Heart left ventricle (tissue), 16 donors: Measurements from ENCODE around the gene U2SURP. TPM values are rescaled to one million over a fixed set of nuclear protein-coding genes. Genes with fewer than 3 reads are reported as not detected.

Experiments
- ATAC-seq, 4 donors: fragments of 200-7000 bp; cut with Tn5 transposase; one replicate each; pipeline ENCODE4 v1.9.1; 2020 to 2022; ENCODE audit warnings: moderate library complexity in 4 of 4, mild to moderate bottlenecking in 3 of 4, moderate number of reproducible peaks in 1 of 4
- DNase-seq, 5 donors: peaks; one replicate each; pipeline ENCODE4 v3.0.0-alpha.2; 2020
- H3K27ac ChIP-seq, 12 donors: fragments of 200-600 bp; sonication (generic) in 4 of 12; one replicate each; pipeline versions ENCODE4 v1.5.0 to v1.8.0; 2016 to 2022; ENCODE audit warnings: mild to moderate bottlenecking in 2 of 12
- H3K27me3 ChIP-seq, 9 donors: fragments of 200-600 bp; sonication (generic) in 2 of 9; one replicate each; pipeline versions ENCODE4 v1.5.1 to v1.8.0; 2016 to 2022; ENCODE audit warnings: mild to moderate bottlenecking in 3 of 9
- H3K36me3 ChIP-seq, 9 donors: fragments of 200-600 bp; sonication (generic) in 2 of 9; one replicate each; pipeline versions ENCODE4 v1.5.0 to v1.8.0; 2018 to 2022; ENCODE audit warnings: mild to moderate bottlenecking in 2 of 9
- H3K4me1 ChIP-seq, 12 donors: fragments of 200-600 bp; sonication (generic) in 4 of 12; one replicate each; pipeline versions ENCODE4 v1.5.0 to v1.8.0; 2016 to 2022; ENCODE audit warnings: mild to moderate bottlenecking in 3 of 12
- H3K4me3 ChIP-seq, 12 donors: fragments of 200-600 bp; sonication (generic) in 4 of 12; one replicate each; pipeline versions ENCODE4 v1.5.0 to v1.8.0; 2017 to 2022; ENCODE audit warnings: mild to moderate bottlenecking in 9 of 12, moderate library complexity in 4 of 12
- H3K9me3 ChIP-seq, 12 donors: fragments of 200-600 bp; sonication (generic) in 4 of 12; one replicate each; pipeline versions ENCODE4 v1.5.0 to v1.8.0; 2016 to 2022; ENCODE audit warnings: mild to moderate bottlenecking in 1 of 12
- POLR2A ChIP-seq, 2 donors: fragments of 450-650 bp; IDR thresholded peaks; one replicate each; pipeline ENCODE4 v1.6.1; 2017; ENCODE audit warnings: antibody characterized with exemption in 2 of 2, mild to moderate bottlenecking in 2 of 2, moderate library complexity in 2 of 2
- WGBS, 4 donors: extraction: QIAGEN DNeasy Blood & Tissue Kit in 2 of 4; methylation state at CpG; one replicate each; pipeline versions ENCODE4 v1.1.5 to v1.1.7; 2013 to 2018; 5-methylcytosine and 5-hydroxymethylcytosine counted together
- intact Hi-C, 10 donors: fragments of 100-400 bp; cut with DNase I; formaldehyde crosslinking; loops; one replicate each; pipeline versions ENCODE4 v1.11.1 to v1.14.2; 2022
- polyA plus RNA-seq, 2 donors: library from polyadenylated mRNA; stranded (reverse); fragments of 200-250 nt; gene quantifications; one replicate each; pipeline ENCODE4 v1.2.3, GENCODE V29; 2013
- total RNA-seq, 9 donors: library from RNA; depleted of rRNA in 2 of 9; stranded (reverse); fragments of >200 nt in 2 of 9; fragmentation: NEBNext Ultra II Directional in 3 of 9; extraction: Animal tissue kit (Norgen Biotek cat#: 25700) in 3 of 9; gene quantifications; one replicate each; pipeline versions ENCODE4 v1.1.0 to v1.2.4, GENCODE V29; 2016 to 2023
- TF ChIP-seq, protein P1 (sequence below), 12 donors: fragments of 200-600 bp; sonication (generic) in 4 of 12; IDR thresholded peaks; one replicate each; pipeline versions ENCODE4 v1.5.0 to v1.8.0; 2018 to 2022; ENCODE audit warnings: antibody characterized with exemption in 12 of 12, mild to moderate bottlenecking in 5 of 12
- donor health status: ischemic (EF 13 %, LVEDD 7.1; RV severe dilation, severe dysfunction).
- donor health status: healthy with polysubstance abuse.
- donor health status: DM: no; HTN: yes; CAD: no.
- donor health status: DM: no; HTN: no; CAD: no.
- donor health status: ischemic (EF 25% LVEDD 6.9; RV normal size, moderate dysfunction).
- donor health status: ischemic (EF 25% LVEDD 5.7; RV mildly dilated, moderate dysfunction).
- donor health status: healthy.
- donor health status: DM: yes; HTN: yes; CAD: no.
- donor health status: ischemic (EF 35%, LVEDD 5.7; RV mildly dilated, moderate dysfunction).
- donor health status: nonischemic (EF 11% LVEDD 7.7; RV severe dilation, severe dysfunction).
- donor health status: DM: yes; HTN: yes; CAD: no.
- donor health status: PGD.
- donor health status: ischemic (EF 29% LVEDD 5.4; RV normal size, mild dysfunction).
- donor health status: nonischemic (EF 23%, LVEDD 6.1; RV moderate dilation, normal function).

U2SURP gene
- total and polyA plus RNA-seq, 11 donors = 17.4 to 42.0 (median 33.1) TPM

DNA sequence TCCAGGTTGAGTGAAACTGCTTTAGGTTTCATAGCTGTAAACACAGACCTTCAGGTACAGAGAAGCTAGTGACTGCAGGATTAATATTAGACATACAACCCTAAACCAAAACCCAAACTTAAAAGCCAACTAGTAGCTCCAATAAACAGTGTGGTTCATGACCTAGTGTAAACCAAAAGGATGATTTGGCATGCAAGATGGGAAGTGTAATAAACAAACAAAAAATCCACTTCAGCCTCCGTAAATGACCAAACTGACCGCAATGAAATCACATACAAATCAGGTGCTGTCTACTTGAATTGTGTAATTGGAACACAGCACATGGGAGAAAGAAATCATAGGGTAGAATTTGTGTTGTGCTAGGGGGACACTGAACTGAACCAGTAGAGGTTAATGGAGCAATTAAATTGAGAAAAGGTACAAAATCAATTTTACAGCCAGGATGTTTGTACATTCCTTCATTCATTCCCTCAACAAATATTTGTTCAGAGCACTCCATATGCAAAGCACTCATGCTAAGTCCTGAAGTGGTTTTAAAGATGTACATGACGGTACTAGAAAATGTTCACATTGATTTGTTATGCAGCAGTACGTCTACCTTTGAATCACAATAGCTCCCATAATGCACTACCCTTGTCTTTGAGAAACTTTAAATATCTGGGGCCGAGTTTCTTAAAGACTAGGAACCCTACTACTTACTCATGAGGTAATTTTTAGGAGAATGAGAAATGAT is 96.8 kb downstream of the U2SURP start:
- TF ChIP-seq POLR2A (IDR thresholded peaks at IDR 0.05) = no peak
- TF ChIP-seq, protein P1, sequence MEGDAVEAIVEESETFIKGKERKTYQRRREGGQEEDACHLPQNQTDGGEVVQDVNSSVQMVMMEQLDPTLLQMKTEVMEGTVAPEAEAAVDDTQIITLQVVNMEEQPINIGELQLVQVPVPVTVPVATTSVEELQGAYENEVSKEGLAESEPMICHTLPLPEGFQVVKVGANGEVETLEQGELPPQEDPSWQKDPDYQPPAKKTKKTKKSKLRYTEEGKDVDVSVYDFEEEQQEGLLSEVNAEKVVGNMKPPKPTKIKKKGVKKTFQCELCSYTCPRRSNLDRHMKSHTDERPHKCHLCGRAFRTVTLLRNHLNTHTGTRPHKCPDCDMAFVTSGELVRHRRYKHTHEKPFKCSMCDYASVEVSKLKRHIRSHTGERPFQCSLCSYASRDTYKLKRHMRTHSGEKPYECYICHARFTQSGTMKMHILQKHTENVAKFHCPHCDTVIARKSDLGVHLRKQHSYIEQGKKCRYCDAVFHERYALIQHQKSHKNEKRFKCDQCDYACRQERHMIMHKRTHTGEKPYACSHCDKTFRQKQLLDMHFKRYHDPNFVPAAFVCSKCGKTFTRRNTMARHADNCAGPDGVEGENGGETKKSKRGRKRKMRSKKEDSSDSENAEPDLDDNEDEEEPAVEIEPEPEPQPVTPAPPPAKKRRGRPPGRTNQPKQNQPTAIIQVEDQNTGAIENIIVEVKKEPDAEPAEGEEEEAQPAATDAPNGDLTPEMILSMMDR (IDR thresholded peaks at IDR 0.05) = no peak

DNA sequence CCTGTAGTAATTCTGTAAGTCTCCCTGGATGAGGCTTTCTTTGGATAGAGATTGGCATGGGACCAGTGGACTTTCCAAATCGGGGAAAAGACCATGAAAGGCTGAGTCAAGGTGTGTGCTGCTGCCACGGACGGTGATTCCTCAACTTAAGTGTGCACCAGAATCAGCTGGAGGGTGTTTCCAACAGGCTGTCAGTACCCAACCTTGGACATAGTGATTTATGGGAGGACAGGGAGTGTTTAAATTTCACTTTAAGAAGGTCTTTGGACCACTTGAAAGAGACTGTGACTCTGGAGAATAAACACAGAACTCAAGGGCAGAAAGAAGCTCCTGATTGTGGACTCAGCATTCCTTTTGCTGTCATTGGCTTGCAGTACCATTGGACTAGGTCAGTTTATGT is 97.8 kb downstream of the U2SURP start:
- H3K9me3 ChIP-seq = peaks cover 0 to 7% (median under 1%) of the 10 kb centered on the region in 12 donors
- no peak overlapping the region for H3K4me3 ChIP-seq
- intact Hi-C loops = no loop called here
- 73 to 80% (median 79%) methylated on average over 3 of the region's 3 CpGs for WGBS, 4 donors
- no peak for TF ChIP-seq POLR2A (IDR thresholded peaks at IDR 0.05)
- TF ChIP-seq, protein P1 (IDR thresholded peaks at IDR 0.05) = no peak
- H3K36me3 ChIP-seq = no peaks in the 10 kb centered on the region
- no peak overlapping the region for H3K27ac ChIP-seq
- no peak for ATAC-seq
- no peaks in the 10 kb centered on the region for H3K27me3 ChIP-seq
- DNase-seq = no peak
- peaks cover 0 to 5% (median 0%) of the 10 kb centered on the region in 12 donors for H3K4me1 ChIP-seq

More for the DNA sequence above, 96.8 kb downstream of the U2SURP start:
- intact Hi-C loops = no loop called here
- Histone ChIP-seq H3K27me3 (no peaks in the 10 kb centered on the region), H3K27ac (no peak overlapping the region), H3K4me1 (peaks cover 0 to 5% (median 0%) of the 10 kb centered on the region in 12 donors), H3K9me3 (peaks cover 0 to 4% (median 0%) of the 10 kb centered on the region in 12 donors), H3K36me3 (no peaks in the 10 kb centered on the region), H3K4me3 (no peak overlapping the region)
- ATAC-seq = no peak
- DNase-seq = no peak
- WGBS, 4 donors = 87 to 89% (median 88%) methylated on average over 5 of the region's 5 CpGs

DNA sequence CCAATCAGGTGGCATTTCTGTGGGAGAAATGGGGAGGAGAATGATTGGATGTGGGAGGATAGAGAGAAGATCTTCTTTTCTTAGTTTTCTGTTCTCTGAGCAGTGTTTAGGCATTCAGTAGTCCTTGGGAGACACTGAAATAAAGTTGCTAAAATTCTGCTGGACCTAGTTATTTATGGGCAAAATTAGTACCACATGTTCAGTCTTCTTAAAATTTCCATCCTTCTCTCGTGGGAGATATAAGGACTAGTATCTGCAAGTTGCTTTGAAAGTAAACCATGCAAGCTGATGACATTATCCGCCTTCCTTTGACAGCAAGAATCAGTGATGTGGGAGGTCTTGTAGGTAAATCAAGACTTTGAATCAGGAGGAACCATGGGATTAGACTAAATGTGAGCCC is 98.3 kb downstream of the U2SURP start:
- H3K36me3 ChIP-seq = no peaks in the 10 kb centered on the region
- TF ChIP-seq POLR2A (IDR thresholded peaks at IDR 0.05) = no peak
- TF ChIP-seq, protein P1 (IDR thresholded peaks at IDR 0.05) = no peak
- H3K27ac ChIP-seq = no peak overlapping the region
- peaks cover 0 to 12% (median 5%) of the 10 kb centered on the region in 12 donors for H3K9me3 ChIP-seq
- 60 to 71% (median 64%) methylated on average over 2 of the region's 2 CpGs for WGBS, 4 donors
- no peaks in the 10 kb centered on the region for H3K27me3 ChIP-seq
- intact Hi-C loops = no loop called here
- no peak overlapping the region for H3K4me3 ChIP-seq
- ATAC-seq (no peak), DNase-seq (no peak)
- H3K4me1 ChIP-seq = peaks cover 0 to 5% (median 0%) of the 10 kb centered on the region in 12 donors

DNA sequence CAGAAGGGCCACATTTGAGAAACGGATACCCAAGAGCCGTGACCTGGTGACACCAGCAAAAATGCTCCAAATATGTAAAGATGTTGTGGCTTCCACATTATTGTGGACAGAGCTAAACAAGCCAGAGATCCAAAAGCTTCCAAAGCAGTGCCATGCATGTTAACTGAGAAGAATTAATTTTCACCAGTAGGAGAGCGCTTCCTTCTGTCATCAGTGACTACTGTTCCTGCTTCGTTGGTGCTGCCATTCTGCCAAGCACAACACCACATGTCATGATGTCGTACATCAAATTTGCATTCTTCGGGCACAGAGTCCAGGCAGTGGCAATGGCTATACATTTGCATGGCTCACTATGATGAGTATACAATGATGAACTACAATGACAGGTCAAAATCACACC is 99.1 kb downstream of the U2SURP start:
- no peak for ATAC-seq
- Histone ChIP-seq H3K9me3 (peaks cover 0 to 19% (median 13%) of the 10 kb centered on the region in 12 donors), H3K27me3 (no peaks in the 10 kb centered on the region), H3K4me1 (peaks cover 0 to 5% (median 0%) of the 10 kb centered on the region in 12 donors), H3K36me3 (no peaks in the 10 kb centered on the region), H3K4me3 (no peak overlapping the region), H3K27ac (no peak overlapping the region)
- 86 to 91% (median 86%) methylated on average over 6 of the region's 6 CpGs for WGBS, 4 donors
- TF ChIP-seq, protein P1 (IDR thresholded peaks at IDR 0.05) = no peak
- no peak for TF ChIP-seq POLR2A (IDR thresholded peaks at IDR 0.05)
- no peak for DNase-seq
- intact Hi-C loops = no loop called here
